Common myeloid progenitor, CD34-positive (primary cell): ENCODE results near the gene HOXD3.

Source experiments
- CTCF ChIA-PET: fragments of 350-600 bp; sonication (Branson Sonifier 250); formaldehyde crosslinking; loops from one replicate; lab custom pipeline; 2021; ENCODE audit warnings: antibody characterized with exemption; lab: Charles Lee
- POLR2A ChIA-PET: fragments of 350-600 bp; sonication (Branson Sonifier 250); formaldehyde crosslinking; loops from one replicate; lab custom pipeline; 2021; ENCODE audit warnings: antibody characterized with exemption; lab: Charles Lee
- DNase-seq, 3 donors: peaks; one replicate each; pipeline versions ENCODE4 v3.0.0 to v3.0.0-alpha.2; 2013
- H3K27ac ChIP-seq, 2 experiments: 1 replicate in 1 of 2; 2 replicates in 1 of 2; pipeline ENCODE4 v1.7.0; 2013; ENCODE audit warnings: inconsistent platforms in 2 of 2, low read length in 2 of 2, mild to moderate bottlenecking in 2 of 2, low read depth in 1 of 2, moderate library complexity in 1 of 2; ENCODE audit not compliant: severe bottlenecking in 2 of 2, insufficient read depth in 1 of 2, poor library complexity in 1 of 2
- H3K27me3 ChIP-seq, 5 experiments: replicated peaks in 2 of 5; 1 replicate in 3 of 5; 2 replicates in 2 of 5; pipeline versions ENCODE4 v1.6.1 to v1.7.0; 2013; ENCODE audit warnings: low read length in 4 of 5, mild to moderate bottlenecking in 2 of 5, moderate library complexity in 2 of 5, inconsistent platforms in 1 of 5; ENCODE audit not compliant: insufficient read depth in 5 of 5, control insufficient read depth in 4 of 5
- H3K36me3 ChIP-seq, 4 experiments: 1 replicate in 2 of 4; 2 replicates in 2 of 4; pipeline versions ENCODE4 v1.6.1 to v1.7.0; 2013; ENCODE audit warnings: low read length in 3 of 4, control low read depth in 1 of 4, mild to moderate bottlenecking in 1 of 4; ENCODE audit not compliant: control insufficient read depth in 4 of 4, insufficient read depth in 4 of 4
- H3K4me1 ChIP-seq, 4 experiments: 1 replicate in 3 of 4; 2 replicates in 1 of 4; pipeline versions ENCODE4 v1.6.1 to v1.7.1; 2013; ENCODE audit warnings: low read length in 3 of 4, mild to moderate bottlenecking in 3 of 4, control low read depth in 1 of 4, inconsistent platforms in 1 of 4, moderate library complexity in 1 of 4; ENCODE audit not compliant: control insufficient read depth in 4 of 4, insufficient read depth in 4 of 4; ENCODE audit errors: control extremely low read depth in 1 of 4
- H3K4me3 ChIP-seq, 7 experiments: 1 replicate in 4 of 7; 2 replicates in 3 of 7; pipeline versions ENCODE4 v1.5.1 to v1.7.0; 2013; ENCODE audit warnings: mild to moderate bottlenecking in 7 of 7, low read length in 6 of 7, moderate library complexity in 6 of 7, inconsistent platforms in 2 of 7, low read depth in 2 of 7, control low read depth in 1 of 7; ENCODE audit not compliant: insufficient read depth in 4 of 7, control insufficient read depth in 1 of 7; ENCODE audit errors: extremely low read depth in 1 of 7
- H3K9me3 ChIP-seq, 5 experiments: 1 replicate in 4 of 5; 2 replicates in 1 of 5; pipeline versions ENCODE4 v1.6.1 to v1.7.1; 2013; ENCODE audit warnings: low read length in 4 of 5, mild to moderate bottlenecking in 2 of 5, inconsistent platforms in 1 of 5, low read depth in 1 of 5, moderate library complexity in 1 of 5; ENCODE audit not compliant: control insufficient read depth in 4 of 5, insufficient read depth in 2 of 5; ENCODE audit errors: control extremely low read depth in 1 of 5
- WGBS: methylation state at CpG from one replicate; pipeline ENCODE4 v1.1.5; 2013; ENCODE audit not compliant: insufficient coverage; 5-methylcytosine and 5-hydroxymethylcytosine counted together

The HOXD3 gene

DNA sequence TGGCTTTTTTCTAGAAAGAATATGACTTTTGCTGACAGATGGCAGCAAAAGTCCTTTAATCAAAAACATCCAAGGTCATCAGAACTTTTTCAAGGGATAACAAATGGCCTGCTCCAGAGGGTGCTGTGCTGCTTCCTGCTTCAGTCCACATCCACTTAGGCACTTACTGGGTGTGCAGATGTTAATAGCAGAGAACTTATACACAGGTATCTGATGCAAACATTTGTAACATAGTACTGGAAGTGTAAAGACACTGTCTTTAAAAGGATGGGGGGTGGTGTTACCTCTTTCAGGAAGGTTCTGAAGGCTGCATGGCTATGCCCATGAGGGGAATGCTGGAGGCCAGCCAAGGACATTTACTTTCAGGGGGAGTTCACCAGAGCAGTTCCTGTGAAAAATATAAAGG, 22.1 kb upstream of the HOXD3 start:
- POLR2A ChIA-PET, result no interaction called here
- H3K4me1 ChIP-seq, result peaks cover 4 to 11% (median 11%) of the 10 kb centered on the region in 4 experiments
- DNase-seq, result no peak
- H3K9me3 ChIP-seq, result peaks cover 0 to 7% (median 0%) of the 10 kb centered on the region in 5 experiments
- no peak overlapping the region for H3K27ac ChIP-seq
- CTCF ChIA-PET, result interaction anchor here (1.0 to 2.7 kb wide), 6 partner anchors 9 to 519 kb away, joined by 3 to 11 read pairs (median 6); no protein-coding TSS in a partner anchor
- H3K27me3 ChIP-seq, result peaks cover 64 to 100% (median 72%) of the 10 kb centered on the region in 5 experiments
- H3K36me3 ChIP-seq, result no peaks in the 10 kb centered on the region
- no peak overlapping the region for H3K4me3 ChIP-seq

DNA sequence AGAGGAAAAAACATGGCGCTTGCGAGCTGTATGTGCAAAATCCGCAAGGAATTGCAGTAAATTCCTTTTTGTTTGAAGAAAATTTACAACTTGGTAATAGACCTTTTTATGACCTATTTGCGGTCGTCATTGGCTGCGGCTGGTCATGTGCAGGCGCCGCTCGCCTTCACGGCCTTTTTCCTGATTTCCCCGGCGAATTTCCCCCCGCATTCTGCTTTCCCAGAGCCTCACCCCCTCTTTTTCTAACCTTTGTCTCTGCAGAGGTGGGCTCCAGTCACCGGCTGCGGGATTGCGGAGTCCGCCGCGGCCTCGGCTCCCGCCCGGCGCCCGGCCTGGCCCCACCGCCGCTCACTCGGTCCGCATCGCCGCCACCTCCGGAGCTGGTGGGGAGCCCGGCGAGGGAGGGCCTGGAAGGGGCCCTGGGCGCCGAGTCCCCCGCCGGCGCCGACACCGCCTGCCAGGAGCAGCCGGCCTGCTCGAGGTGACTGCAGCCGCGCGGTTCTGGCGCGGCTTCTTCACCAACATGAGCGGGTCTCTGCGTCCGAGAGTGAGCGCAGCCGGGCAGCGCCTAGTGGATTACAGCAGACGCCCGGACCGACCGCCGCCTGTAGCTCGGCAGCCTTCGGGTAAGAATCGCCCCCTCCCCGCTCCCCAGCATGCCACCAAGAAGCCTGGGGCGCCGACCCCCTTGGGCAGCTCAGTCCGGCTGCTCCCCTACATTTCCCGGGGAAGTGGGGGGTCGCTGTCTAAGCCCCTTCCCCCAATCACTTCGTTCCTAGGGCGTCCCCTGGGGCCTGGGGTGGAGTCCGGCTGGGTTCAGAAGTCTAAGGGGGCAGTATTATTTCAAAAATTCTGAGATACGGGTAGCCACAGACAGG, 20.5 kb upstream of the HOXD3 start:
- Histone ChIP-seq H3K27ac (no peak overlapping the region), H3K27me3 (peaks cover 58 to 100% (median 67%) of the 10 kb centered on the region in 5 experiments), H3K4me3 (peak overlapping the region in 5 of 7 experiments; percentile 8 to 19 (median 11)), H3K36me3 (no peaks in the 10 kb centered on the region), H3K4me1 (peaks cover 4 to 17% (median 13%) of the 10 kb centered on the region in 4 experiments), H3K9me3 (peaks cover 0 to 7% (median 0%) of the 10 kb centered on the region in 5 experiments)
- POLR2A ChIA-PET, result interaction anchor here (0.6 kb wide), 1 partner anchor 536 kb away, joined by 3 read pairs; no protein-coding TSS in a partner anchor
- peak in 1 of 3 donors; percentile 40 for DNase-seq
- WGBS, result 3% methylated on average over 68 of the region's 71 CpGs
- CTCF ChIA-PET, result interaction anchor here (0.5 to 5.6 kb wide), 5 partner anchors 10 to 1397 kb away, joined by 3 to 53 read pairs (median 10); no protein-coding TSS in a partner anchor

DNA sequence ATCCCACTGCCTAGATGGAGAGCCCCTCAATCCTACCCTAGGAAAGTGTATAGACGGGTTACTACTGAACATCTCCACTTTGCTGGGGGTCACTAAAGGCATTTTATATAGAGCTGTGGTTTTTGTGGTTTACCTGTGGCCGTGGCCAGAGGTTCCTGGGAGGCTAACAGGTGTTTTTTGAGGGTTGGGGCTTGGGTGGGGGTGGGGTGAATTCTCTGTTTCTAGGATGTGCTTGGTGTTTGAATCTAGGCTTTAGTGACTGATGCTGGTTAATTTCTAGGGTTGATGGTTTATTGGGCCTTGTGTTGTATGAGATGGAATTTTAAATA, 19.9 kb upstream of the HOXD3 start:
- CTCF ChIA-PET, result interaction anchor here (0.5 to 5.6 kb wide), 5 partner anchors 16 to 1398 kb away, joined by 3 to 53 read pairs (median 5); no protein-coding TSS in a partner anchor
- Histone ChIP-seq H3K27ac (no peak overlapping the region), H3K4me3 (no peak overlapping the region), H3K4me1 (peaks cover under 1 to 17% (median 13%) of the 10 kb centered on the region in 4 experiments), H3K9me3 (peaks cover 0 to 7% (median 0%) of the 10 kb centered on the region in 5 experiments), H3K36me3 (no peaks in the 10 kb centered on the region), H3K27me3 (peaks cover 55 to 100% (median 67%) of the 10 kb centered on the region in 5 experiments)
- POLR2A ChIA-PET, result interaction anchor here (0.6 kb wide), 1 partner anchor 536 kb away, joined by 3 read pairs; no protein-coding TSS in a partner anchor
- WGBS, result no CpG with 5 or more reads among the region's 2 CpGs
- DNase-seq, result no peak

- Histone ChIP-seq H3K4me3 (no peak overlapping the region), H3K4me1 (peaks cover 0 to 17% (median 13%) of the 10 kb centered on the region in 4 experiments), H3K27me3 (peaks cover 53 to 100% (median 65%) of the 10 kb centered on the region in 5 experiments), H3K36me3 (no peaks in the 10 kb centered on the region), H3K27ac (no peak overlapping the region), H3K9me3 (peaks cover 0 to 7% (median 0%) of the 10 kb centered on the region in 5 experiments)
- DNase-seq, result no peak
- ChIA-PET CTCF (interaction anchor here (1.2 to 7.3 kb wide), 7 partner anchors 11 to 1011 kb away, joined by 3 to 74 read pairs (median 26); no protein-coding TSS in a partner anchor), POLR2A (interaction anchor here (0.6 kb wide), 1 partner anchor 531 kb away, joined by 3 read pairs; no protein-coding TSS in a partner anchor)
- 45% methylated on average over 4 of the region's 8 CpGs for whole genome bisulfite sequencing
These were observed 19.2 kb upstream of the HOXD3 start for GRCh38 chr2:176137906-176138305.

- H3K4me3 ChIP-seq, result no peak overlapping the region
- peaks cover 47 to 100% (median 66%) of the 10 kb centered on the region in 5 experiments for H3K27me3 ChIP-seq
- no peaks in the 10 kb centered on the region for H3K36me3 ChIP-seq
- H3K4me1 ChIP-seq, result peaks cover 0 to 17% (median 13%) of the 10 kb centered on the region in 4 experiments
- 9% methylated on average over 13 of the region's 14 CpGs for WGBS
- no peak overlapping the region for H3K27ac ChIP-seq
- ChIA-PET POLR2A (interaction anchor here (0.6 kb wide), 1 partner anchor 530 kb away, joined by 3 read pairs; no protein-coding TSS in a partner anchor), CTCF (interaction anchor here (0.7 to 7.3 kb wide), 12 partner anchors 12 to 1010 kb away, joined by 3 to 74 read pairs (median 13); no protein-coding TSS in a partner anchor)
- DNase-seq, result no peak
- H3K9me3 ChIP-seq, result peaks cover 0 to 7% (median 0%) of the 10 kb centered on the region in 5 experiments
These were observed 18.6 kb upstream of the HOXD3 start for GRCh38 chr2:176138526-176138922.

- H3K4me1 ChIP-seq, result peaks cover 0 to 17% (median 13%) of the 10 kb centered on the region in 4 experiments
- peaks cover 49 to 100% (median 68%) of the 10 kb centered on the region in 5 experiments for H3K27me3 ChIP-seq
- H3K36me3 ChIP-seq, result no peaks in the 10 kb centered on the region
- H3K4me3 ChIP-seq, result no peak overlapping the region
- ChIA-PET POLR2A (no interaction called here), CTCF (interaction anchor here (0.6 to 7.3 kb wide), 21 partner anchors 7 to 1010 kb away, joined by 3 to 74 read pairs (median 6); no protein-coding TSS in a partner anchor)
- DNase-seq, result no peak
- peaks cover 0 to 7% (median 0%) of the 10 kb centered on the region in 5 experiments for H3K9me3 ChIP-seq
- WGBS, result 4% methylated on average over 22 of the region's 28 CpGs
- no peak overlapping the region for H3K27ac ChIP-seq
These were observed 18.0 kb upstream of the HOXD3 start for GRCh38 chr2:176138923-176139660.
